A549 (cell line): ENCODE data around the gene ENDOG. TPM values are rescaled to one million over a fixed set of nuclear protein-coding genes. Genes with fewer than 3 reads are reported as not detected.
A peak's percentile ranks its signal among the peaks of the same experiment; 100 is the strongest.

Experiments used
- ATAC-seq, 2 experiments: fragments of 200-7000 bp in 1 of 2; fragments of >200 bp in 1 of 2; cut with Nextera tagmentation in 1 of 2; cut with Tn5 transposase in 1 of 2; 3 replicates each; pipeline versions ENCODE4 v1.8.0 to v1.9.1; 2018 to 2020; ENCODE audit warnings: mild to moderate bottlenecking in 1 of 2, moderate library complexity in 1 of 2
- CTCF ChIA-PET: fragments of 300-600 bp; sonication (Branson Sonifier 250); formaldehyde crosslinking; extraction: SDS; loops from one replicate; lab custom pipeline; 2021; ENCODE audit warnings: antibody characterized with exemption, inconsistent platforms; lab: Yijun Ruan, JAX
- POLR2A ChIA-PET: fragments of 350-600 bp; formaldehyde crosslinking; extraction: SDS; loops from one replicate; lab custom pipeline; 2021; ENCODE audit warnings: antibody characterized with exemption, inconsistent platforms; lab: Yijun Ruan, JAX
- DNase-seq, 2 experiments: peaks; one replicate each; pipeline versions ENCODE4 v3.0.0 to v3.0.0-alpha.2; 2011 to 2016; ENCODE audit warnings: low read depth in 1 of 2, low spot score in 1 of 2
- FAIRE-seq: peaks from 2 replicates; lab custom pipeline; 2011; peaks lifted over from hg19 to GRCh38; lab: Jason Lieb, UNC
- H3K27ac ChIP-seq, 2 experiments: fragments of >200 bp; sonication (Bioruptor Twin); formaldehyde crosslinking; 3 replicates each; pipeline ENCODE4 v1.5.1; 2016 to 2017
- H3K4me1 ChIP-seq: fragments of >200 bp; sonication (Bioruptor Twin); formaldehyde crosslinking; 3 replicates; pipeline ENCODE4 v1.6.1; 2016
- H3K4me2 ChIP-seq: fragments of >200 bp; sonication (Bioruptor Twin); formaldehyde crosslinking; 3 replicates; pipeline ENCODE4 v1.6.1; 2016
- H3K4me3 ChIP-seq: fragments of >200 bp; sonication (Bioruptor Twin); formaldehyde crosslinking; 3 replicates; pipeline ENCODE4 v1.5.1; 2016
- H3K9me3 ChIP-seq: fragments of >200 bp; sonication (Bioruptor Twin); formaldehyde crosslinking; 3 replicates; pipeline ENCODE4 v1.6.1; 2016
- BHLHE40 ChIP-seq: IDR thresholded peaks from 2 replicates; pipeline ENCODE4 v1.6.1; 2012; ENCODE audit warnings: low read depth, low read length, inconsistent platforms
- ELK1 ChIP-seq: fragments of 150-350 bp; IDR thresholded peaks from 2 replicates; pipeline ENCODE4 v1.6.1; 2014; ENCODE audit warnings: low read depth, mild to moderate bottlenecking, low read length
- HEYL ChIP-seq: fragments of 250-450 bp; sonication (Bioruptor Pico); IDR thresholded peaks from 2 replicates; pipeline ENCODE4 v1.8.0; 2021; ENCODE audit warnings: mild to moderate bottlenecking, moderate library complexity
- KDM1A ChIP-seq: fragments of 200-600 bp; sonication (generic); IDR thresholded peaks from 2 replicates; pipeline ENCODE4 v1.6.1; 2016; ENCODE audit warnings: low read depth, mild to moderate bottlenecking
- MAFK ChIP-seq: fragments of 450-650 bp; IDR thresholded peaks from 2 replicates; pipeline ENCODE4 v1.6.1; 2014; ENCODE audit not compliant: partially characterized antibody
- NR3C1 ChIP-seq: fragments of >200 bp; sonication (Bioruptor Twin); formaldehyde crosslinking; IDR thresholded peaks from 3 replicates; pipeline ENCODE4 v1.6.1; 2017
- ZFP36 ChIP-seq: fragments of 450-650 bp; IDR thresholded peaks from 2 replicates; pipeline ENCODE4 v1.6.1; 2014; ENCODE audit warnings: borderline replicate concordance; ENCODE audit not compliant: partially characterized antibody
- WGBS: methylation state at CpG from one replicate; pipeline ENCODE4 v1.1.6; 2017; ENCODE audit errors: missing lambda C conversion rate; 5-methylcytosine and 5-hydroxymethylcytosine counted together
- polyA plus RNA-seq, 4 experiments: library from polyadenylated mRNA; depleted of rRNA in 3 of 4; stranded (reverse); fragments of >200 nt; fragmentation: RNase III in 1 of 4; extraction: RNeasy Plus Mini Kit Qiagen cat#74134 plus additional on column Dnase treatment in 1 of 4; gene quantifications; 2 replicates in 3 of 4; 3 replicates in 1 of 4; pipeline ENCODE4 v1.2.3, GENCODE V29; 2011 to 2017
- TF ChIP-seq, protein P1 (sequence below): fragments of >200 bp; sonication (Bioruptor Twin); formaldehyde crosslinking; IDR thresholded peaks from 3 replicates; pipeline ENCODE4 v1.5.1; 2016

The ENDOG gene
- polyA plus RNA-seq, 2 of the 4 experiments (the other 2 are of a cell fraction) = 12.8 to 18.6 TPM

GRCh38 chr9:128824911-128825310, 6.6 kb downstream of the ENDOG start:
- CTCF ChIA-PET = interaction anchor here (0.6 to 1.2 kb wide), 4 partner anchors 21 to 357 kb away, joined by 3 to 7 read pairs (median 4); no protein-coding TSS in a partner anchor
- FAIRE-seq (no peak), DNase-seq (no peak), ATAC-seq (no peak)
- 76% methylated on average over 5 of the region's 7 CpGs for WGBS
- Histone ChIP-seq H3K4me3 (no peak overlapping the region), H3K9me3 (no peaks in the 10 kb centered on the region), H3K4me1 (peaks cover 5% of the 10 kb centered on the region; the same call in 2 of the 3 replicates), H3K4me2 (no peak overlapping the region), H3K27ac (no peak overlapping the region)
- POLR2A ChIA-PET = no interaction called here
- TF ChIP-seq BHLHE40 (no peak), KDM1A (no peak), NR3C1 (no peak)

DNA sequence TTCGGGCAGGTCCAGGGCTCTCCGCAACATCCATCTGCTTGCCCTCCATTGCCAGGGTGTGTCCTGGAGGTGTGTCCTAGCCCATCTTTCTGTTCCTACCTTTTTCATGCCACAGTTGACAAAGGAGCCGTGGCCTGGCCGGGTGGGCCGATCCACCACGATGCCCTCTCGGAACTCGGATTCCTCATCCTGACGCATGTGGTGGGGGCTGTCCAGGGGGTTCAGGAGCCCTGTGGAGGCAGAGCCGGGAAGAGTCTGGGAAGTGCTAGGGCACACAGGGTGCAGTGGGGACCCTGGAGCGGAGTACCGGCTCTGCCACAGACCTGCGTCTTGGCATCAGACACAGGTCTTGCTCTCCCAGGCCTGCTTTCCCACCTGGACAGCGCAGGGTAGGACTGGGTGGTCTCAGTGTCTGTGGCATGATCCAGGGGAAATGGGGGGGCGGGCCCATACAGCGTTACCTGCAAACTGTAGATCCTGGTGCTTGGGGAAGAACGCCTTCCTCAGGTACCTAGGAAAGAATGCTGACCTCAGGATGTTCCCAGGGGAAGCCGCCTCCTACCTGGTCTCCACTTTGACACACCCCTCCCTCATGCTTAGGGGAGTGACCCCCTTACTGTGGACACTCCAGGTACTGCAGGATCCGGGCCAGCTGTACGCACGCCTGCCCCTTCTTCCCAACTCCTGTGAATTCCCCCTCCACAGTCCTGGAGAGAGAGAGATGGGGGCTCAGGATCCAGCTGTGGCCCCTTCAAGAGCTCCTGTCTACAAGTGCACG, 7.8 kb downstream of the ENDOG start:
- no peak overlapping the region for H3K4me2 ChIP-seq
- no peak overlapping the region for H3K27ac ChIP-seq
- H3K9me3 ChIP-seq = no peaks in the 10 kb centered on the region
- H3K4me1 ChIP-seq = peaks cover 5% of the 10 kb centered on the region; the same call in 1 of the 3 replicates
- TF ChIP-seq HEYL (no peak), MAFK (peak; percentile 68)
- TF ChIP-seq, all 56 proteins: peak for 1
- ATAC-seq = peak; percentile 35 to 50; a peak in 4 of 6 replicates
- DNase-seq = peak; percentile 46 to 63
- CTCF ChIA-PET = interaction anchor here (1.3 kb wide), 1 partner anchor 12 kb away, joined by 6 read pairs; no protein-coding TSS in a partner anchor
- no peak overlapping the region for H3K4me3 ChIP-seq
- 93% methylated on average over 21 of the region's 22 CpGs for WGBS
- POLR2A ChIA-PET = interaction anchor here (1.4 kb wide), 1 partner anchor 8 kb away, joined by 3 read pairs; the partner anchor contains the start of gene ENDOG
- FAIRE-seq = no peak

- Histone ChIP-seq H3K27ac (peak overlapping the region in 1 of 2 experiments; percentile 94; a peak in 1 of 6 replicates), H3K4me2 (peak overlapping the region; percentile 80), H3K4me1 (peaks cover 5% of the 10 kb centered on the region; the same call in 1 of the 3 replicates)
- POLR2A ChIA-PET = no interaction called here
- no peak for TF ChIP-seq ELK1
- TF ChIP-seq, protein P1, sequence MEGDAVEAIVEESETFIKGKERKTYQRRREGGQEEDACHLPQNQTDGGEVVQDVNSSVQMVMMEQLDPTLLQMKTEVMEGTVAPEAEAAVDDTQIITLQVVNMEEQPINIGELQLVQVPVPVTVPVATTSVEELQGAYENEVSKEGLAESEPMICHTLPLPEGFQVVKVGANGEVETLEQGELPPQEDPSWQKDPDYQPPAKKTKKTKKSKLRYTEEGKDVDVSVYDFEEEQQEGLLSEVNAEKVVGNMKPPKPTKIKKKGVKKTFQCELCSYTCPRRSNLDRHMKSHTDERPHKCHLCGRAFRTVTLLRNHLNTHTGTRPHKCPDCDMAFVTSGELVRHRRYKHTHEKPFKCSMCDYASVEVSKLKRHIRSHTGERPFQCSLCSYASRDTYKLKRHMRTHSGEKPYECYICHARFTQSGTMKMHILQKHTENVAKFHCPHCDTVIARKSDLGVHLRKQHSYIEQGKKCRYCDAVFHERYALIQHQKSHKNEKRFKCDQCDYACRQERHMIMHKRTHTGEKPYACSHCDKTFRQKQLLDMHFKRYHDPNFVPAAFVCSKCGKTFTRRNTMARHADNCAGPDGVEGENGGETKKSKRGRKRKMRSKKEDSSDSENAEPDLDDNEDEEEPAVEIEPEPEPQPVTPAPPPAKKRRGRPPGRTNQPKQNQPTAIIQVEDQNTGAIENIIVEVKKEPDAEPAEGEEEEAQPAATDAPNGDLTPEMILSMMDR = peak; percentile 12; the same call in 1 of the 3 replicates
- TF ChIP-seq, all 56 proteins: peak for 1
- WGBS = 97% methylated on average over 8 of the region's 8 CpGs
- CTCF ChIA-PET = interaction anchor here (1.0 to 1.7 kb wide), 4 partner anchors 10 to 99 kb away, joined by 3 to 13 read pairs (median 4); partner anchors contain the start of genes ENDOG, KYAT1 and LRRC8A
- ATAC-seq = no peak
- H3K4me3 ChIP-seq = peak overlapping the region; percentile 84; the same call in 2 of the 3 replicates
- H3K9me3 ChIP-seq = no peaks in the 10 kb centered on the region
- no peak for FAIRE-seq
- no peak for DNase-seq
Measured at GRCh38 chr9:128828267-128828666, 10.0 kb downstream of the ENDOG start.

DNA sequence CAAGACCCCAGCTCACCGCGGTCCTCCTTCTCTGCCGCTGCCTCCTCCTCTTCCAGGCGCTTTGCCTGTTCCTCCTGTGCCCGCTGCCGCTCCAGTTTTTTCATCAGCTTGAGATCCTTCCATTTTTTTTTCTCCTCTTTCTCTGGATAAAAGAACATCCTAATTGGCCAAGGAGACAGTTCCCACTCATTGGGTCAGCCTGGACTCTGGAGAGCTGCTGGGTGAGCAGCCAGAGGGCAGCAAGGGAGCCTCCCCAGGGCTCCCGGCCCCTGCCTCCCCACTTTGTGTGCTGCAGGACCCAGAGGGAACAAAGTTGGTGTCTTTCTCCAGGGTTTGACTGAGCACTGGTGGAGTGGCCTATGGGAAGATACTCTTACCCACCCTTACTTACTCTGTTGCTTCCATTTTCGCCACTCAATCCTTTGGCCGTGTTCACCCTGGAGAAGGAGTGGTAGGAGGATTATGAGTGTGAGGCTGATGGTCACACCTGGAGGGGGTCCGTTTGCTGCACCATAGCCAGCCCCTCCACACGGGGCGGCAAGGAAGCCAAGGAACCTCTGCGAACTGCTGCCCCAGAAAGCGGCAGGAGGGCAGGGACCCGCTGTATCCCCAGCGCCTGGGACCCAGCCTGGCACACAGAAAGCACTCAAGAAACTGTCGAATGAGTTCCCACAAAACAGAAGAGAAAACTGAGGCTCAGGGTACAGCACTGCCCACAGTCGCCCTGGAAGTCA, 10.6 kb downstream of the ENDOG start:
- POLR2A ChIA-PET = interaction anchor here (0.7 to 1.4 kb wide), 5 partner anchors 10 to 687 kb away, joined by 3 to 24 read pairs (median 4); partner anchors contain the start of gene ENDOG
- peak overlapping the region; percentile 84 for H3K4me3 ChIP-seq
- 32% methylated on average over 18 of the region's 18 CpGs for WGBS
- H3K9me3 ChIP-seq = no peaks in the 10 kb centered on the region
- no peak for TF ChIP-seq ZFP36
- TF ChIP-seq, all 56 proteins: peak for 0
- peak; percentile 10 to 15 for ATAC-seq
- CTCF ChIA-PET = interaction anchor here (0.6 to 1.2 kb wide), 3 partner anchors 10 to 99 kb away, joined by 3 to 12 read pairs (median 3); partner anchors contain the start of gene ENDOG
- Histone ChIP-seq H3K4me1 (peaks cover 5% of the 10 kb centered on the region; the same call in 1 of the 3 replicates), H3K4me2 (peak overlapping the region; percentile 80), H3K27ac (peak overlapping the region; percentile 83 to 94)
- no peak for DNase-seq
- FAIRE-seq = no peak
